ENCODE results near the gene RPS6KB1. TPM values are rescaled to one million over a fixed set of nuclear protein-coding genes. Genes with fewer than 3 reads are reported as not detected.

RPS6KB1 gene
- polyA plus RNA-seq, 1 donor (not counting 4 experiments of a cell fraction or from before 2014, with no cell fraction given) = 19.7 TPM

DNA sequence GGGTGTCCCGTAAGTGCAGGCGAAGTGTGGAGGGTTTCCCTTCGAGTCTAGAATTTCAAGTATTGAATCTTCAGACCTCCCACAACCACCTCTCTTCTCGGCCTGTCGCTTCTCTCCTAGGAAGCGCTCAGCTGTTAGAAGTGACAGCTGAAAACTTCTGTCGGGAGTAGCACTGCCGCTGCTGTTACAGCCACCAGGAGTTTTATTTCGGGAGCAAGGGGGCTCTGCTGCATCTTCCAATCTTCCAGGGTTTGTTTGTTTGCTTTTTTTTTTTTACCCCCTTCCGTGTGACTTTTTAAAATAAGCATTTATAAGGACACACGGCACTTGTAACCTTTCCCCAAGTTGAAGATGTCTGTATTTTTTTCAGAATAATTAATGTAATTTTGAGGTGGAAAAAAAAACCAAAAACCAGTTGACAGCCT is 767 bp downstream of the RPS6KB1 start:
- no peaks in the 10 kb centered on the region for H3K9me3 ChIP-seq (ENCODE audit: control insufficient read depth, low read depth, low read length)
- peaks cover 4% of the 10 kb centered on the region for H4K20me1 ChIP-seq (ENCODE audit: control insufficient read depth, extremely low read depth, insufficient read depth, low read length)
- H2AFZ ChIP-seq (ENCODE audit: control insufficient read depth, low read length) = peak overlapping the region; percentile 95
- FAIRE-seq = no peak
- peaks cover 0 to 5% of the 10 kb centered on the region in 2 experiments for H3K36me3 ChIP-seq (ENCODE audit: control insufficient read depth in 2 of 2, extremely low read depth in 1 of 2, insufficient read depth in 2 of 2, low read length in 2 of 2)
- H3K79me2 ChIP-seq (ENCODE audit: control insufficient read depth, insufficient read depth, low read length) = peaks cover 60% of the 10 kb centered on the region
- TF ChIP-seq CTCF (optimal IDR thresholded peaks at IDR 0.05 in 1 of 3, IDR thresholded peaks at IDR 0.05 in 1 of 3, conservative IDR thresholded peaks at IDR 0.05 in 1 of 3; ENCODE audit: extremely low read depth in 1 of 3, insufficient read depth in 2 of 3, low read length in 3 of 3) (no peak), EZH2 (IDR thresholded peaks at IDR 0.05; ENCODE audit: low read length) (no peak)
- dilution Hi-C loops (cut with MboI; ENCODE audit: extremely low pct_ligation_motif_present, low sequenced_read_pairs) = no loop called here
- H3K27me3 ChIP-seq (ENCODE audit: control insufficient read depth, extremely low read depth, insufficient read depth, low read length) = no peaks in the 10 kb centered on the region
- peaks cover 15% of the 10 kb centered on the region for H3K4me1 ChIP-seq (ENCODE audit: control insufficient read depth, extremely low read depth, insufficient read depth, low read length)
- DNase-seq (ENCODE audit: low read depth, low spot score) = no peak
- H3K4me3 ChIP-seq (ENCODE audit: control insufficient read depth in 2 of 3, extremely low read depth in 1 of 3, insufficient read depth in 2 of 3, low read depth in 1 of 3, low read length in 3 of 3) = peak overlapping the region; percentile 93 to 97 (median 94)
- H3K27ac ChIP-seq (ENCODE audit: control insufficient read depth, insufficient read depth, low read length) = peak overlapping the region; percentile 88
- H3K9ac ChIP-seq (ENCODE audit: control insufficient read depth, extremely low read depth, insufficient read depth, low read length) = peak overlapping the region; percentile 95
- no peaks in the 10 kb centered on the region for H3K9me1 ChIP-seq (ENCODE audit: control insufficient read depth, extremely low read depth, insufficient read depth, low read length)
- peak overlapping the region; percentile 94 for H3K4me2 ChIP-seq (ENCODE audit: control insufficient read depth, extremely low read depth, insufficient read depth, low read depth, low read length)

DNA sequence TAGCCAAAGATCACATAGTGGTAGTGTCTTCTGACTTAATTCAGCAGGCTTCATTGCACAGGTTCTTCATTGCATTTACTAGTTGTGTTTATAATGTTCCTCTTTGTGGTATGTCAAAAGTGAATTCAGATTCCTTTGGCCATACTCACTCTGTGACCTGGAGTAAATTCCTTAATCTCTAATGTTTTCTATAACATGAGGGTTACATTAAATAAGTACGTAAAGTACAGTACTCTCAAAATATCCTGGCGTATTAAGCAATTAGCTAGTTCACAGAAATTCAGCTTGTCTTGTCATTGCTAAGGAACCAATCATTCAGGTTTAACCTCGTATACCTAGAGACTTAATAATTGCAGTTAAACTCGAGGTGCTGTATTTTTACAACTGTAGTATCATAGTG is 4.2 kb downstream of the RPS6KB1 start:
- Histone ChIP-seq H3K9me1 (ENCODE audit: control insufficient read depth, extremely low read depth, insufficient read depth, low read length) (no peaks in the 10 kb centered on the region), H3K4me1 (ENCODE audit: control insufficient read depth, extremely low read depth, insufficient read depth, low read length) (peaks cover 8% of the 10 kb centered on the region), H4K20me1 (ENCODE audit: control insufficient read depth, extremely low read depth, insufficient read depth, low read length) (peaks cover 4% of the 10 kb centered on the region), H3K9me3 (ENCODE audit: control insufficient read depth, low read depth, low read length) (no peaks in the 10 kb centered on the region), H2AFZ (ENCODE audit: control insufficient read depth, low read length) (no peak overlapping the region), H3K27me3 (ENCODE audit: control insufficient read depth, extremely low read depth, insufficient read depth, low read length) (no peaks in the 10 kb centered on the region), H3K4me2 (ENCODE audit: control insufficient read depth, extremely low read depth, insufficient read depth, low read depth, low read length) (no peak overlapping the region), H3K4me3 (ENCODE audit: control insufficient read depth in 2 of 3, extremely low read depth in 1 of 3, insufficient read depth in 2 of 3, low read depth in 1 of 3, low read length in 3 of 3) (no peak overlapping the region), H3K27ac (ENCODE audit: control insufficient read depth, insufficient read depth, low read length) (no peak overlapping the region), H3K36me3 (ENCODE audit: control insufficient read depth in 2 of 2, extremely low read depth in 1 of 2, insufficient read depth in 2 of 2, low read length in 2 of 2) (no peaks in the 10 kb centered on the region), H3K9ac (ENCODE audit: control insufficient read depth, extremely low read depth, insufficient read depth, low read length) (no peak overlapping the region), H3K79me2 (ENCODE audit: control insufficient read depth, insufficient read depth, low read length) (peaks cover 81% of the 10 kb centered on the region)
- no peak for FAIRE-seq
- dilution Hi-C loops (cut with MboI; ENCODE audit: extremely low pct_ligation_motif_present, low sequenced_read_pairs) = no loop called here
- no peak for DNase-seq (ENCODE audit: low read depth, low spot score)
- TF ChIP-seq EZH2 (IDR thresholded peaks at IDR 0.05; ENCODE audit: low read length) = no peak
- no peak for TF ChIP-seq CTCF (optimal IDR thresholded peaks at IDR 0.05 in 1 of 3, IDR thresholded peaks at IDR 0.05 in 1 of 3, conservative IDR thresholded peaks at IDR 0.05 in 1 of 3; ENCODE audit: extremely low read depth in 1 of 3, insufficient read depth in 2 of 3, low read length in 3 of 3)
